PC-9 (cell line): Measurements from ENCODE around the gene SLC25A15.

Experiments
- EZH2 ChIP-seq: fragments of 200-600 bp; sonication (generic); IDR thresholded peaks from 2 replicates; pipeline ENCODE4 v1.8.0; 2017; ENCODE audit warnings: antibody characterized with exemption, low read depth
- TF ChIP-seq, protein P1 (sequence below): fragments of 200-600 bp; sonication (generic); conservative IDR thresholded peaks from 2 replicates; pipeline ENCODE4 v1.6.1; 2017; ENCODE audit warnings: mixed run types, antibody characterized with exemption, mild to moderate bottlenecking, moderate library complexity

DNA sequence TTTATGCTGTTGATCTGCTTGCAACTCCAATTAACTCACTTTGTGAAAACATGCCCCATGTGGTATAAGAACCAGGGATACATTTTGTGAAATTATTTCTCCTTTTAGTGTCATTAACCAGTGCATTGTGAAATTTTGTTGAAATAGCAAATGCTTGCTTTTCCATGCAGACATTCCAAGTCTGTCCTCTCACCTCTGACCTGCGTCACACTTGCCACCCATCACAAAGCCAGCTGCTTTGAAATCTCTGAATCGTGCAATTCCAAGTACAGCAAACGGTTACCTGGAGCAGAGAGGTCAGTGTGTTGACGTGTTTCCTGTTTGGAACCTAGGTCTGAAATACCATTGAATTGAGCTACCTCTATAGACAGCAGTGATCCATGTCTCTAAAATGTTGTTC lies 4.9 kb upstream of the SLC25A15 start:
- TF ChIP-seq, protein P1, sequence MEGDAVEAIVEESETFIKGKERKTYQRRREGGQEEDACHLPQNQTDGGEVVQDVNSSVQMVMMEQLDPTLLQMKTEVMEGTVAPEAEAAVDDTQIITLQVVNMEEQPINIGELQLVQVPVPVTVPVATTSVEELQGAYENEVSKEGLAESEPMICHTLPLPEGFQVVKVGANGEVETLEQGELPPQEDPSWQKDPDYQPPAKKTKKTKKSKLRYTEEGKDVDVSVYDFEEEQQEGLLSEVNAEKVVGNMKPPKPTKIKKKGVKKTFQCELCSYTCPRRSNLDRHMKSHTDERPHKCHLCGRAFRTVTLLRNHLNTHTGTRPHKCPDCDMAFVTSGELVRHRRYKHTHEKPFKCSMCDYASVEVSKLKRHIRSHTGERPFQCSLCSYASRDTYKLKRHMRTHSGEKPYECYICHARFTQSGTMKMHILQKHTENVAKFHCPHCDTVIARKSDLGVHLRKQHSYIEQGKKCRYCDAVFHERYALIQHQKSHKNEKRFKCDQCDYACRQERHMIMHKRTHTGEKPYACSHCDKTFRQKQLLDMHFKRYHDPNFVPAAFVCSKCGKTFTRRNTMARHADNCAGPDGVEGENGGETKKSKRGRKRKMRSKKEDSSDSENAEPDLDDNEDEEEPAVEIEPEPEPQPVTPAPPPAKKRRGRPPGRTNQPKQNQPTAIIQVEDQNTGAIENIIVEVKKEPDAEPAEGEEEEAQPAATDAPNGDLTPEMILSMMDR, result no peak
- no peak for TF ChIP-seq EZH2
